SK-N-SH (cell line): Measurements from ENCODE around the gene ACACB. TPM values are rescaled to one million over a fixed set of nuclear protein-coding genes. Genes with fewer than 3 reads are reported as not detected.

Experiments
- CTCF ChIA-PET: fragments of 300-600, 350-600 bp; formaldehyde crosslinking; extraction: SDS; loops from one replicate; lab custom pipeline; 2021; lab: Yijun Ruan, JAX
- POLR2A ChIA-PET: fragments of 350-600 bp; sonication (Branson Sonifier 250); formaldehyde crosslinking; extraction: SDS; loops from one replicate; lab custom pipeline; 2020; ENCODE audit warnings: antibody characterized with exemption, inconsistent platforms; lab: Yijun Ruan, JAX
- DNase-seq: peaks from one replicate; pipeline ENCODE4 v3.0.0; 2012
- H2AFZ ChIP-seq: fragments of 200-600 bp; sonication (generic); 2 replicates; pipeline ENCODE4 v1.8.1; 2016; ENCODE audit warnings: antibody characterized with exemption, mild to moderate bottlenecking, low read depth
- H3F3A ChIP-seq: fragments of 200-600 bp; sonication (generic); replicated peaks from 2 replicates; pipeline ENCODE3; 2016; ENCODE audit warnings: antibody characterized with exemption, mild to moderate bottlenecking; ENCODE audit not compliant: insufficient read depth
- H3K27ac ChIP-seq, 2 experiments: fragments of 200-500 bp in 1 of 2; fragments of 200-600 bp in 1 of 2; sonication (Bioruptor generic) in 1 of 2; sonication (generic), shearing (Covaris generic) in 1 of 2; 2 replicates each; pipeline versions ENCODE4 v1.5.1 to v1.6.1; 2014 to 2016; ENCODE audit warnings: low read depth in 2 of 2, inconsistent platforms in 1 of 2, low read length in 1 of 2, mild to moderate bottlenecking in 1 of 2, mixed read lengths in 1 of 2
- H3K27me3 ChIP-seq: fragments of 200-600 bp; sonication (generic), shearing (Covaris generic); 2 replicates; pipeline ENCODE4 v1.6.1; 2016; ENCODE audit warnings: mixed run types; ENCODE audit not compliant: insufficient read depth
- H3K36me3 ChIP-seq, 2 experiments: fragments of 200-500 bp in 1 of 2; fragments of 200-600 bp in 1 of 2; sonication (Bioruptor generic) in 1 of 2; sonication (generic) in 1 of 2; replicated peaks in 1 of 2; 2 replicates each; pipeline versions ENCODE3 to v1.5.1; 2014 to 2016; ENCODE audit warnings: low read length in 1 of 2, mild to moderate bottlenecking in 1 of 2; ENCODE audit not compliant: insufficient read depth in 2 of 2, control insufficient read depth in 1 of 2
- H3K4me1 ChIP-seq, 2 experiments: fragments of 200-500 bp in 1 of 2; fragments of 200-600 bp in 1 of 2; sonication (Bioruptor generic) in 1 of 2; sonication (generic), shearing (Covaris generic) in 1 of 2; 2 replicates each; pipeline versions ENCODE4 v1.5.1 to v1.6.1; 2014 to 2016; ENCODE audit warnings: low read depth in 1 of 2, low read length in 1 of 2, mixed run types in 1 of 2; ENCODE audit not compliant: insufficient read depth in 2 of 2, control insufficient read depth in 1 of 2
- H3K4me2 ChIP-seq: fragments of 200-600 bp; sonication (generic), shearing (Covaris generic); 2 replicates; pipeline ENCODE4 v1.6.1; 2017; ENCODE audit warnings: mixed run types
- H3K4me3 ChIP-seq, 2 experiments: fragments of 200-500 bp in 1 of 2; fragments of 200-600 bp in 1 of 2; sonication (Bioruptor generic) in 1 of 2; sonication (generic), shearing (Covaris generic) in 1 of 2; 2 replicates each; pipeline versions ENCODE4 v1.5.1 to v1.8.1; 2014 to 2016; ENCODE audit warnings: low read depth in 2 of 2, inconsistent platforms in 1 of 2, low read length in 1 of 2, mild to moderate bottlenecking in 1 of 2, mixed read lengths in 1 of 2, moderate library complexity in 1 of 2
- H3K79me2 ChIP-seq: fragments of 200-600 bp; sonication (generic); 2 replicates; pipeline ENCODE4 v1.8.1; 2017; ENCODE audit warnings: mild to moderate bottlenecking; ENCODE audit not compliant: insufficient read depth
- H3K9ac ChIP-seq: fragments of 200-600 bp; sonication (generic); 2 replicates; pipeline ENCODE4 v1.6.1; 2017; ENCODE audit warnings: mixed run types
- H3K9me2 ChIP-seq: fragments of 200-600 bp; sonication (generic); 2 replicates; pipeline ENCODE4 v1.6.1; 2017; ENCODE audit warnings: mixed run types
- H3K9me3 ChIP-seq: fragments of 200-600 bp; sonication (generic); 2 replicates; pipeline ENCODE4 v1.6.1; 2017; ENCODE audit warnings: mixed run types, mild to moderate bottlenecking, moderate library complexity
- H4K20me1 ChIP-seq: fragments of 200-600 bp; sonication (generic); 2 replicates; pipeline ENCODE4 v1.6.1; 2017; ENCODE audit warnings: mild to moderate bottlenecking, mixed run types; ENCODE audit not compliant: insufficient read depth
- CHD2 ChIP-seq: fragments of 150-350 bp; IDR thresholded peaks from 2 replicates; pipeline ENCODE4 v1.6.1; 2018; ENCODE audit warnings: low read length; ENCODE audit not compliant: partially characterized antibody
- EP300 ChIP-seq, 2 experiments: IDR thresholded peaks; 2 replicates each; pipeline versions ENCODE4 v1.4.0 to v1.6.1; 2012; ENCODE audit warnings: borderline replicate concordance in 1 of 2, low read depth in 1 of 2, low read length in 1 of 2
- FOSL2 ChIP-seq: IDR thresholded peaks from 2 replicates; pipeline ENCODE4 v1.4.0; 2012; ENCODE audit warnings: low read depth, mild to moderate bottlenecking, moderate library complexity, borderline replicate concordance
- FOXM1 ChIP-seq: IDR thresholded peaks from 2 replicates; pipeline ENCODE4 v1.4.0; 2012; ENCODE audit warnings: low read depth, mild to moderate bottlenecking
- GABPA ChIP-seq: IDR thresholded peaks from 2 replicates; pipeline ENCODE4 v1.4.0; 2012; ENCODE audit warnings: low read depth, mild to moderate bottlenecking
- GATA2 ChIP-seq: sonication (generic); formaldehyde crosslinking; IDR thresholded peaks from 2 replicates; pipeline ENCODE4 v1.5.0; 2020; ENCODE audit warnings: mild to moderate bottlenecking, missing genetic modification reagents
- JUND ChIP-seq: IDR thresholded peaks from 2 replicates; pipeline ENCODE4 v1.4.0; 2012
- MXI1 ChIP-seq: IDR thresholded peaks from 2 replicates; pipeline ENCODE4 v1.6.1; 2012; ENCODE audit warnings: mild to moderate bottlenecking, low read depth, low read length, improper control_type of control experiment
- NFIC ChIP-seq: IDR thresholded peaks from 2 replicates; pipeline ENCODE4 v1.4.0; 2012; ENCODE audit warnings: borderline replicate concordance
- NRF1 ChIP-seq: IDR thresholded peaks from 2 replicates; pipeline ENCODE4 v1.6.1; 2012; ENCODE audit warnings: low read depth, mild to moderate bottlenecking, low read length
- RFX5 ChIP-seq: IDR thresholded peaks from 2 replicates; pipeline ENCODE4 v1.6.1; 2012; ENCODE audit warnings: mild to moderate bottlenecking, improper control_type of control experiment, low read length
- RXRA ChIP-seq: IDR thresholded peaks from 2 replicates; pipeline ENCODE4 v1.4.0; 2012; ENCODE audit warnings: low read depth, mild to moderate bottlenecking, borderline replicate concordance
- TAF1 ChIP-seq: IDR thresholded peaks from 2 replicates; pipeline ENCODE4 v1.6.1; 2012; ENCODE audit warnings: low read depth, mild to moderate bottlenecking, low read length, moderate library complexity, borderline replicate concordance
- TCF12 ChIP-seq: IDR thresholded peaks from 2 replicates; pipeline ENCODE4 v1.4.0; 2012
- TEAD4 ChIP-seq: IDR thresholded peaks from 2 replicates; pipeline ENCODE4 v1.4.0; 2012; ENCODE audit warnings: mild to moderate bottlenecking, borderline replicate concordance; ENCODE audit not compliant: insufficient read depth
- WGBS: methylation state at CpG from one replicate; pipeline ENCODE4 v1.1.6; 2017; ENCODE audit warnings: low lambda C conversion rate; 5-methylcytosine and 5-hydroxymethylcytosine counted together
- polyA plus RNA-seq, 3 experiments: library from polyadenylated mRNA; depleted of rRNA; stranded (reverse); fragments of >200 nt; gene quantifications; 2 replicates each; pipeline ENCODE4 v1.2.3, GENCODE V29; 2012
- TF ChIP-seq, protein P1 (sequence below): IDR thresholded peaks from 2 replicates; pipeline ENCODE4 v1.4.0; 2012; ENCODE audit warnings: low read depth
- TF ChIP-seq, protein P2 (sequence below): IDR thresholded peaks from 2 replicates; pipeline ENCODE4 v1.4.0; 2012; ENCODE audit warnings: low read depth, borderline replicate concordance
- TF ChIP-seq, protein P3 (sequence below): fragments of 150-350 bp; IDR thresholded peaks from 2 replicates; pipeline ENCODE4 v1.6.1; 2016; ENCODE audit warnings: mild to moderate bottlenecking, low read depth, low read length
- TF ChIP-seq, protein P4 (sequence below): IDR thresholded peaks from 2 replicates; pipeline ENCODE4 v1.4.0; 2012; ENCODE audit warnings: low read depth, borderline replicate concordance
- TF ChIP-seq, protein P5 (sequence below): fragments of 150-350 bp; IDR thresholded peaks from 2 replicates; pipeline ENCODE4 v1.6.1; 2017; ENCODE audit warnings: antibody characterized with exemption, low read length, low read depth, borderline replicate concordance

Gene ACACB
- polyA plus RNA-seq, 1 of the 3 experiments (the other 2 are of a cell fraction): 6.1 TPM

DNA sequence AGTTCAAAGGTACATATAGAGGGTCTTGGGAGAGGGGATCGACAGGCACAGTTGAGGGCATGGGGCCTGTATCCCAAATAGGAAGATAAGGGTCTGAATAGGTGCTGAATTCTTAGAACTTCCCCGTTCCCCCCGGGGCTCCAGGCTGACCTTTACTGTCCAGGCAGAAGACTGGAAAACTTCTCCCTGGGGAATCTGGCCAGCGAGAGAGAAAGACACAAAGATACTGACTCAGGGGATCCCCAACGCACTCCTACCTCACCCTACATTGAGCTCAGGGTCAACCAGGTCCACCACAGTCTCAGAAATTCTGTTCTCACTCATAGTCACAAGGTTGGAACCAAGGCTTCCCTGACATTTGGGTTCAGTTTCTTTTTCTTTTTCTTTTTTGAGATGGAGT, 46.2 kb downstream of the ACACB start:
- TF ChIP-seq RXRA: no peak
- no peak for TF ChIP-seq TEAD4
- TF ChIP-seq TAF1: no peak
- TF ChIP-seq NRF1: no peak
- TF ChIP-seq, protein P1, sequence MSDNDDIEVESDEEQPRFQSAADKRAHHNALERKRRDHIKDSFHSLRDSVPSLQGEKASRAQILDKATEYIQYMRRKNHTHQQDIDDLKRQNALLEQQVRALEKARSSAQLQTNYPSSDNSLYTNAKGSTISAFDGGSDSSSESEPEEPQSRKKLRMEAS: no peak
- TF ChIP-seq FOSL2: no peak
- TF ChIP-seq, protein P2, sequence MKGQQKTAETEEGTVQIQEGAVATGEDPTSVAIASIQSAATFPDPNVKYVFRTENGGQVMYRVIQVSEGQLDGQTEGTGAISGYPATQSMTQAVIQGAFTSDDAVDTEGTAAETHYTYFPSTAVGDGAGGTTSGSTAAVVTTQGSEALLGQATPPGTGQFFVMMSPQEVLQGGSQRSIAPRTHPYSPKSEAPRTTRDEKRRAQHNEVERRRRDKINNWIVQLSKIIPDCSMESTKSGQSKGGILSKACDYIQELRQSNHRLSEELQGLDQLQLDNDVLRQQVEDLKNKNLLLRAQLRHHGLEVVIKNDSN: no peak
- TF ChIP-seq MXI1: no peak
- TF ChIP-seq JUND: no peak
- TF ChIP-seq RFX5: no peak
- TF ChIP-seq CHD2: no peak
- no peaks in the 10 kb centered on the region for H3K79me2 ChIP-seq
- no peaks in the 10 kb centered on the region for H3K27me3 ChIP-seq
- H3K4me2 ChIP-seq: no peak overlapping the region
- no peak for DNase-seq
- no peak overlapping the region for H3K4me3 ChIP-seq
- 91% methylated on average over 5 of the region's 5 CpGs for WGBS
- no peak overlapping the region for H3K27ac ChIP-seq
- CTCF ChIA-PET: interaction anchor here (0.5 kb wide), 1 partner anchor 51 kb away, joined by 3 read pairs; no protein-coding TSS in a partner anchor
- no peaks in the 10 kb centered on the region for H3F3A ChIP-seq
- H3K9me2 ChIP-seq: no peaks in the 10 kb centered on the region
- no peak overlapping the region for H2AFZ ChIP-seq
- no peaks in the 10 kb centered on the region for H4K20me1 ChIP-seq
- peaks cover 0 to 4% of the 10 kb centered on the region in 2 experiments; a peak in 1 of 4 replicates for H3K4me1 ChIP-seq
- H3K36me3 ChIP-seq: no peaks in the 10 kb centered on the region
- H3K9ac ChIP-seq: no peak overlapping the region
- POLR2A ChIA-PET: no interaction called here
- no peaks in the 10 kb centered on the region for H3K9me3 ChIP-seq

DNA sequence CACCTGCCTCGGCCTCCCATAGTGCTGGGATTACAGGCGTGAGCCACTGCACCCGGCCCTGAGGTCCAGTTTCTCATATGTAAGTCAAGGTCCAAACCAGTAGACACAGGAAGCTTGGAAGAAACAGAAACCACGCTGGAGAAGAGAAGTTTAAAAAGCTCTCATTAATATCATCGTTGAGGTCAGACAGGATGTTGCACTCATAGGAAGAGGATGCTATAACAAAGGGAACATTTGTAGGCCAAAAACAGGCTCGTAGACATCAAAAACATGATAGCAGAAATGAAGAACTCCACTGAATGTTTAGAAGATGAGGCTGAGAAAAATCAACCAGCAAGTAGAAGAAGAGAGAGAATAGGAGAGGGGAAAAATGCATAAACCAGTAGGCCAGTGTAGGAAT, 46.8 kb downstream of the ACACB start:
- DNase-seq: no peak
- CTCF ChIA-PET: interaction anchor here (0.5 kb wide), 1 partner anchor 51 kb away, joined by 3 read pairs; no protein-coding TSS in a partner anchor
- H3K9me2 ChIP-seq: no peaks in the 10 kb centered on the region
- TF ChIP-seq FOXM1 (no peak), GABPA (no peak), EP300 (IDR thresholded peaks at IDR 0.05; ENCODE audit: borderline replicate concordance in 1 of 2, low read depth in 1 of 2, low read length in 1 of 2) (no peak), GATA2 (CRISPR knock-in tag) (no peak), TCF12 (no peak), CHD2 (no peak), TEAD4 (no peak), NFIC (no peak)
- TF ChIP-seq, protein P3, sequence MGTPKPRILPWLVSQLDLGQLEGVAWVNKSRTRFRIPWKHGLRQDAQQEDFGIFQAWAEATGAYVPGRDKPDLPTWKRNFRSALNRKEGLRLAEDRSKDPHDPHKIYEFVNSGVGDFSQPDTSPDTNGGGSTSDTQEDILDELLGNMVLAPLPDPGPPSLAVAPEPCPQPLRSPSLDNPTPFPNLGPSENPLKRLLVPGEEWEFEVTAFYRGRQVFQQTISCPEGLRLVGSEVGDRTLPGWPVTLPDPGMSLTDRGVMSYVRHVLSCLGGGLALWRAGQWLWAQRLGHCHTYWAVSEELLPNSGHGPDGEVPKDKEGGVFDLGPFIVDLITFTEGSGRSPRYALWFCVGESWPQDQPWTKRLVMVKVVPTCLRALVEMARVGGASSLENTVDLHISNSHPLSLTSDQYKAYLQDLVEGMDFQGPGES: no peak
- TF ChIP-seq, protein P4, sequence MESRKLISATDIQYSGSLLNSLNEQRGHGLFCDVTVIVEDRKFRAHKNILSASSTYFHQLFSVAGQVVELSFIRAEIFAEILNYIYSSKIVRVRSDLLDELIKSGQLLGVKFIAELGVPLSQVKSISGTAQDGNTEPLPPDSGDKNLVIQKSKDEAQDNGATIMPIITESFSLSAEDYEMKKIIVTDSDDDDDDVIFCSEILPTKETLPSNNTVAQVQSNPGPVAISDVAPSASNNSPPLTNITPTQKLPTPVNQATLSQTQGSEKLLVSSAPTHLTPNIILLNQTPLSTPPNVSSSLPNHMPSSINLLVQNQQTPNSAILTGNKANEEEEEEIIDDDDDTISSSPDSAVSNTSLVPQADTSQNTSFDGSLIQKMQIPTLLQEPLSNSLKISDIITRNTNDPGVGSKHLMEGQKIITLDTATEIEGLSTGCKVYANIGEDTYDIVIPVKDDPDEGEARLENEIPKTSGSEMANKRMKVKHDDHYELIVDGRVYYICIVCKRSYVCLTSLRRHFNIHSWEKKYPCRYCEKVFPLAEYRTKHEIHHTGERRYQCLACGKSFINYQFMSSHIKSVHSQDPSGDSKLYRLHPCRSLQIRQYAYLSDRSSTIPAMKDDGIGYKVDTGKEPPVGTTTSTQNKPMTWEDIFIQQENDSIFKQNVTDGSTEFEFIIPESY: no peak
- TF ChIP-seq, protein P5, sequence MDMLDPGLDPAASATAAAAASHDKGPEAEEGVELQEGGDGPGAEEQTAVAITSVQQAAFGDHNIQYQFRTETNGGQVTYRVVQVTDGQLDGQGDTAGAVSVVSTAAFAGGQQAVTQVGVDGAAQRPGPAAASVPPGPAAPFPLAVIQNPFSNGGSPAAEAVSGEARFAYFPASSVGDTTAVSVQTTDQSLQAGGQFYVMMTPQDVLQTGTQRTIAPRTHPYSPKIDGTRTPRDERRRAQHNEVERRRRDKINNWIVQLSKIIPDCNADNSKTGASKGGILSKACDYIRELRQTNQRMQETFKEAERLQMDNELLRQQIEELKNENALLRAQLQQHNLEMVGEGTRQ: no peak

More for the DNA sequence above, 46.8 kb downstream of the ACACB start:
- POLR2A ChIA-PET: no interaction called here
- Histone ChIP-seq H3F3A (no peaks in the 10 kb centered on the region), H3K36me3 (no peaks in the 10 kb centered on the region), H3K79me2 (no peaks in the 10 kb centered on the region), H3K4me2 (no peak overlapping the region), H3K4me3 (no peak overlapping the region), H2AFZ (no peak overlapping the region), H3K9me3 (no peaks in the 10 kb centered on the region), H3K27ac (no peak overlapping the region), H4K20me1 (no peaks in the 10 kb centered on the region), H3K4me1 (no peaks in the 10 kb centered on the region), H3K27me3 (no peaks in the 10 kb centered on the region), H3K9ac (no peak overlapping the region)
- WGBS: 86% methylated on average over 6 of the region's 6 CpGs
